RWPE1 (cell line): Measurements from ENCODE around the gene TSNAXIP1.

Source experiments
- CTCF ChIA-PET: fragments of 350-600 bp; sonication (Branson Sonifier 250); formaldehyde crosslinking; extraction: SDS; loops from one replicate; lab custom pipeline; 2021; lab: Yijun Ruan, JAX
- POLR2A ChIA-PET: fragments of 400-600 bp; formaldehyde crosslinking; extraction: SDS; loops from one replicate; lab custom pipeline; 2020; ENCODE audit warnings: antibody characterized with exemption; ENCODE audit not compliant: low non-redundant PET; lab: Yijun Ruan, JAX
- DNase-seq: peaks from one replicate; pipeline ENCODE4 v3.0.0; 2012; ENCODE audit warnings: low spot score
- H3K27ac ChIP-seq: fragments of 450-650 bp; 2 replicates; pipeline ENCODE4 v1.5.1; 2017
- TF ChIP-seq, protein P1 (sequence below): fragments of 450-650 bp; conservative IDR thresholded peaks from 2 replicates; pipeline ENCODE4 v1.5.1; 2017; ENCODE audit warnings: low read depth, mild to moderate bottlenecking

TSNAXIP1 gene

DNA sequence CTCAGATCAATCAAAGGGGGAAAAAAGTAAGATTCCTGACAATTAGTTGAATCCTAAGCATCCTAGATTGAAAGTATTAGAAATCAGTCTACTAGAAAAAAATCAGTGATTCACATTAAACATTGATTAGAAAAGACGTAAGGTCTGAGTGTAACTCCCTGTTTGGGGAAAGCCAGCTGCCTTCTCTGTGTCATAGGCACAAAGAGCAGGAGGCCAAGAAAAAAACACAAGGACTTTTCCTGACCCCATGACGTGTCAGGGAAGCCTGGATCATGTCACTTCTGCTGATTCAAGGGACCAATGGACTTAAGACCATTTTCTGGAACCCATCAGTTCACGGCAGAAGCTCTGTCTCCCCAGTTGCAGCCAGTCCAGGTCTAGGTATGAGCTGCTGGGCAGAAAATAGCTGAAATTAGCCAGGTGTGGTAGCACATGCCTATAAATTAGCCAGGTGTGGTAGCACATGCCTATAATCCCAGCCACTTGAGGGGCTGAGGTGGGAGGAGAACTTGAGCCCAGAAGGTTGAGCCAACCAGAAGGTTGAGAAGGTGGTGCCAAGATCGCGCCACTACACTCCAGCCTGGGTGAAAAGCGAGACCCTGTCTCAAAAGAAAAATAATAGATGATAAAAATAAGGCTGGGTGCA lies 36.2 kb upstream of the TSNAXIP1 start:
- TF ChIP-seq, protein P1, sequence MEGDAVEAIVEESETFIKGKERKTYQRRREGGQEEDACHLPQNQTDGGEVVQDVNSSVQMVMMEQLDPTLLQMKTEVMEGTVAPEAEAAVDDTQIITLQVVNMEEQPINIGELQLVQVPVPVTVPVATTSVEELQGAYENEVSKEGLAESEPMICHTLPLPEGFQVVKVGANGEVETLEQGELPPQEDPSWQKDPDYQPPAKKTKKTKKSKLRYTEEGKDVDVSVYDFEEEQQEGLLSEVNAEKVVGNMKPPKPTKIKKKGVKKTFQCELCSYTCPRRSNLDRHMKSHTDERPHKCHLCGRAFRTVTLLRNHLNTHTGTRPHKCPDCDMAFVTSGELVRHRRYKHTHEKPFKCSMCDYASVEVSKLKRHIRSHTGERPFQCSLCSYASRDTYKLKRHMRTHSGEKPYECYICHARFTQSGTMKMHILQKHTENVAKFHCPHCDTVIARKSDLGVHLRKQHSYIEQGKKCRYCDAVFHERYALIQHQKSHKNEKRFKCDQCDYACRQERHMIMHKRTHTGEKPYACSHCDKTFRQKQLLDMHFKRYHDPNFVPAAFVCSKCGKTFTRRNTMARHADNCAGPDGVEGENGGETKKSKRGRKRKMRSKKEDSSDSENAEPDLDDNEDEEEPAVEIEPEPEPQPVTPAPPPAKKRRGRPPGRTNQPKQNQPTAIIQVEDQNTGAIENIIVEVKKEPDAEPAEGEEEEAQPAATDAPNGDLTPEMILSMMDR = no peak
- ChIA-PET POLR2A (no interaction called here), CTCF (interaction anchor here (0.5 kb wide), 1 partner anchor 1371 kb away, joined by 3 read pairs; no protein-coding TSS in a partner anchor)
- H3K27ac ChIP-seq = no peak overlapping the region
- no peak for DNase-seq

DNA sequence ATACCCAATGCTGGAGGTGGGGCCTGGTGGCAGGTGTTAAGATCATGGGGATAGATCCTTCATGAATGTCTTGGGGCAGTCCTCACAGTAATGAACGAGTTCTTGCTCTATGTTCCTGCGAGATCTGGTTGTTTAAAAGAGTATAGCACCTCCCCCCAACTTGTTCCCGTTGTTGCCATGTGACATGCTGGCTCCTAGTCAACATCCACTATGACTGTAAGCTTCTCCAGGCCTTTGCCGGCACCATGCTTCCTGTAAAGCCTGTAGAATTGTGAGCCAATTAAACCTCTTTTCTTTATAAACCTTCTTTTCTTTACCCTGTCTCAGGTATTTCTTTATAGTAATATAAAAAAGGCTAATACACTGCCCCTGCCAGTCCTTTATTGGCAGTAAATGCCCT lies 33.6 kb upstream of the TSNAXIP1 start:
- no peak for DNase-seq
- TF ChIP-seq, protein P1 = no peak
- ChIA-PET POLR2A (no interaction called here), CTCF (no interaction called here)
- no peak overlapping the region for H3K27ac ChIP-seq

DNA sequence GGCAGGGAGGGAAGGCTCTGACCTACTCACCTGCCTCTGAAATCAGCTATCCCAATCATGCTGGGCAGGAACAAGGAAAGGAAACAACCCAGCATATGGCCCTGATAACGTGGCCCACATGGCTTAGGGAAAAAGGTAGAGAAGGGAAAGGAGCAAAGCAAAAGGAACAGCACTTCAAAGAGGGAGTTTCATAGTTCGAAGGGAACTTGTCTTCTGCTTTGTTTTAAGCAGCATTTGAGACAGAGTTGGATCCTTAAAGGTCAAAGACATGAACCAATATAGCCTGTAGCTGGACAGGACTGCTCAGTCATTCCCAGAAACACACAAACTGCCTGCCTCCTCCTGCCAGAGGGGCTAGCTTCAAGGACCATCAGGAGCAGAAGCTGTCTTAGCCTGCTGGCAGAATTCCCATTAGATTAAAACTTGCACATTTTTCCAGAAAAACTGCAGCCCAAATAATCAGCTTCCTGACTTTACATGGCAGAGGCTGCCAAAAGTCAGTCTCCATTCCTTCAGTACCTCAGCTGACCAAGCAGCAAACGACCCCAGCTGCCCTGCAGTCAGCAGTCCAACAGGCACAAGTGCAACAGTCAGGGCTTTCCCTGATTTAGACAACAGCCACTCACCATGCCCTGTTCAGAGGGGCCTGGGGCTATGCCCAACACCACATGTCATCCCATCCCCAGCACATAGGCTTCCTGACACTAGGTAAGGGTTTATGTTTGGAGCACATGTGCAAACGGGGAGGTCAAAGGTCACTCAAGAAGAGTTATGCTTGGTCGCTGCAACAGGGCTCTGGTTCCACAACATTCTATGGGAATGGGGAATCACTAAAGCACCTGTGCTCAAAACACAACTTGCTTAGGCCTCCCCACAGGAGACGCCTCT lies 32.9 kb upstream of the TSNAXIP1 start:
- peak overlapping the region; percentile 16; the same call in 1 of the 2 replicates for H3K27ac ChIP-seq
- TF ChIP-seq, protein P1 = no peak
- ChIA-PET CTCF (interaction anchor here (1.7 kb wide), 1 partner anchor 43 kb away, joined by 7 read pairs; no protein-coding TSS in a partner anchor), POLR2A (no interaction called here)
- no peak for DNase-seq

DNA sequence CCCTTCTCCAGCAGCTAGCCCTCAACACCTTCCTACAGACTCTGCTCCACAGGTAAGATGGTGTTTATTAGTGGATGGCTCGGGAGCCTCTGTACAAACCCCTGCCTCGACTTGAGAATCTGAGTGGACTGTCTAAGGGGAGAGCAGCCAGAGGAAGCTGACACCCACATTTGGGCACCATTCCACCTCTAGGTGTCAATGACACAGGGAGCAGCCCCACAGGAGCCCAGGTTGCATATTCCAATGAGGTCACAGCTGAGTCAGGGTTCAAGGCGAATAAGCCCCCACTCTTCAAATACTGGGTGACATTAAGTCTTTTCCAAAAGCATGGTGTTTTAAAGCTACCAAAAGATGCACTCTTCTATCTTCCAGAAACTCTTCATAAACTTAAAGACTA lies 32.2 kb upstream of the TSNAXIP1 start:
- no peak for DNase-seq
- H3K27ac ChIP-seq = no peak overlapping the region; the same call in 1 of the 2 replicates
- CTCF ChIA-PET = interaction anchor here (1.7 kb wide), 1 partner anchor 42 kb away, joined by 7 read pairs; no protein-coding TSS in a partner anchor
- POLR2A ChIA-PET = no interaction called here
- TF ChIP-seq, protein P1 = no peak

DNA sequence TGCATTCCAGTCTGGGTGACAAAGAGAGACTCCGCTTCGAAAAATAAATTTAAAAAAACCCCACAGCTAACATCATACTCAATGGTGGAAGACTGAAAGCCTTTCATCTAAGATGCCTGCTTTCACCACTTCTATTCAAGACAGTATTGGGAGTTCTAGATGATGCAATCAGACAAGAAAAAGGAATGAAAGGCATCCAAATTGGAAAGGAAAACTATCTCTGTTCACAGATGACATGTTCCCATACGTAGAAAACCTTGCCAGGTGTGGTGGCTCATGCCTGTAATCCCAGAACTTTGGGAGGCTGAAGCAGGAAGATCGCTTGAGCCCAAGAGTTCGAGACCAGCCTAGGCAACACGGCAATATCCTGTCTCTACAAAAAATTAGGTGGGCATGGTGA lies 31.4 kb upstream of the TSNAXIP1 start:
- TF ChIP-seq, protein P1 = no peak
- DNase-seq = no peak
- POLR2A ChIA-PET = no interaction called here
- CTCF ChIA-PET = interaction anchor here (1.7 kb wide), 1 partner anchor 41 kb away, joined by 7 read pairs; no protein-coding TSS in a partner anchor
- H3K27ac ChIP-seq = no peak overlapping the region

DNA sequence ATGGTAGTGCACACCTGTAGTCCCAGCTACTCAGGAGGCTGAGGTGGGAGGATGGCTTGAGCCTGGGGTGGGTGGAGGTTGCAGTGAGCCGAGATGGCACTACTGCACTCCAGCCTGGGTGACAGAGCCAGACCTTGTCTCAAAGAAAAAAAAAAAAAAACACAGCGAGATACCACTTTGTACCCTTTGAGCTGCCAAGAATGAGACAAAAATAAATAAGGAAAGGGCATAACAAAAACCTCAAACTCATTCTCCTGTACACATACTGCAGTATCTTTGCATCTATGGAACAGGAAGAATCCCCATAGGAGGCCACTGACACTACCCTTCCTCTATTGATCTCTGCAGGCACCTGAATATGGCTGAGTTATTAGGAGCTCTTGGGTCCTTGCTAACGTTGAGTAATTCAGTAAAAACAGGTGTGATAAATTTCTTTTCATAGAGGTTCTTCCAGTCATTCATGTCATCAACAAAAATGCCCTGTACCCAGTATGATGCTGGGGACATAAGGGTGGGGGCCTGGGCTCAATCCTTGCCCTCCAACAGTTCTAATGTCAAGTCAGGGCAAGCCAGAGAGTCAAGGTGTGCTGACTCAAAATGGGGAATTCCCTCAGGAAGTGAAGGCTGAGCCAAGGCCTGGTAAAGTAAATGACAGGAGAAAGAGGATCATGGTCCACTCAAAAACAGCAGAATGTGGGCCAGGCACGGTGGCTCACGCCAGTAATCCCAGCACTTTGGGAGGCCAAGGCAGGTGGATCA lies 27.3 kb upstream of the TSNAXIP1 start:
- H3K27ac ChIP-seq = peak overlapping the region; percentile 71
- ChIA-PET POLR2A (interaction anchor here (0.6 kb wide), 1 partner anchor 177 kb away, joined by 3 read pairs; no protein-coding TSS in a partner anchor), CTCF (interaction anchor here (0.7 to 1.1 kb wide), 3 partner anchors 18 to 103 kb away, joined by 4 to 8 read pairs (median 6); no protein-coding TSS in a partner anchor)
- TF ChIP-seq, protein P1 = no peak
- DNase-seq = peak; percentile 70
